ENCODE data around the gene ORM1.

Gene ORM1

GRCh38 chr9:114338187-114338586 is 15.3 kb downstream of the ORM1 start:
- H3K36me3 ChIP-seq (ENCODE audit: insufficient read depth, low read length), result no peaks in the 10 kb centered on the region

GRCh38 chr9:114339130-114339908 is 16.4 kb downstream of the ORM1 start:
- no peaks in the 10 kb centered on the region for H3K79me2 ChIP-seq (ENCODE audit: control insufficient read depth, insufficient read depth, low read length, unreplicated experiment)
- no peak overlapping the region for H2AFZ ChIP-seq (ENCODE audit: low read length, unreplicated experiment)

More at GRCh38 chr9:114338187-114338586, 15.3 kb downstream of the ORM1 start:
- Histone ChIP-seq H3K4me3 (ENCODE audit: low read depth, low read length) (no peak overlapping the region), H3K79me2 (ENCODE audit: control insufficient read depth, insufficient read depth, low read length, unreplicated experiment) (no peaks in the 10 kb centered on the region), H3K27ac (ENCODE audit: low read depth, low read length) (no peak overlapping the region), H3K27me3 (ENCODE audit: insufficient read depth, low read length) (no peaks in the 10 kb centered on the region), H2AFZ (ENCODE audit: low read length, unreplicated experiment) (no peak overlapping the region), H3K4me1 (ENCODE audit: control insufficient read depth, insufficient read depth, low read length, unreplicated experiment) (no peaks in the 10 kb centered on the region)

GRCh38 chr9:114341152-114341830 is 18.4 kb downstream of the ORM1 start:
- Histone ChIP-seq H3K4me1 (ENCODE audit: control insufficient read depth, insufficient read depth, low read length, unreplicated experiment) (no peaks in the 10 kb centered on the region), H3K79me2 (ENCODE audit: control insufficient read depth, insufficient read depth, low read length, unreplicated experiment) (no peaks in the 10 kb centered on the region), H3K4me3 (ENCODE audit: low read depth, low read length) (no peak overlapping the region), H3K36me3 (ENCODE audit: insufficient read depth, low read length) (peaks cover under 1% of the 10 kb centered on the region; the same call in 1 of the 2 replicates), H2AFZ (ENCODE audit: low read length, unreplicated experiment) (no peak overlapping the region), H3K27me3 (ENCODE audit: insufficient read depth, low read length) (no peaks in the 10 kb centered on the region), H3K27ac (ENCODE audit: low read depth, low read length) (no peak overlapping the region)

More at GRCh38 chr9:114339130-114339908, 16.4 kb downstream of the ORM1 start:
- Histone ChIP-seq H3K27me3 (ENCODE audit: insufficient read depth, low read length) (no peaks in the 10 kb centered on the region), H3K4me3 (ENCODE audit: low read depth, low read length) (no peak overlapping the region), H3K27ac (ENCODE audit: low read depth, low read length) (no peak overlapping the region), H3K4me1 (ENCODE audit: control insufficient read depth, insufficient read depth, low read length, unreplicated experiment) (no peaks in the 10 kb centered on the region), H3K36me3 (ENCODE audit: insufficient read depth, low read length) (no peaks in the 10 kb centered on the region)

- peaks cover 7% of the 10 kb centered on the region; the same call in 1 of the 2 replicates for H3K36me3 ChIP-seq (ENCODE audit: insufficient read depth, low read length)
- H2AFZ ChIP-seq (ENCODE audit: low read length, unreplicated experiment), result no peak overlapping the region
- H3K27me3 ChIP-seq (ENCODE audit: insufficient read depth, low read length), result no peaks in the 10 kb centered on the region
- H3K4me3 ChIP-seq (ENCODE audit: low read depth, low read length), result no peak overlapping the region
- no peaks in the 10 kb centered on the region for H3K4me1 ChIP-seq (ENCODE audit: control insufficient read depth, insufficient read depth, low read length, unreplicated experiment)
- H3K79me2 ChIP-seq (ENCODE audit: control insufficient read depth, insufficient read depth, low read length, unreplicated experiment), result no peaks in the 10 kb centered on the region
- H3K27ac ChIP-seq (ENCODE audit: low read depth, low read length), result no peak overlapping the region
These were observed 19.1 kb downstream of the ORM1 start for GRCh38 chr9:114341991-114342390.

GRCh38 chr9:114342755-114343440 is 20.0 kb downstream of the ORM1 start:
- no peaks in the 10 kb centered on the region for H3K79me2 ChIP-seq (ENCODE audit: control insufficient read depth, insufficient read depth, low read length, unreplicated experiment)
- H3K4me3 ChIP-seq (ENCODE audit: low read depth, low read length), result no peak overlapping the region
- no peak overlapping the region for H2AFZ ChIP-seq (ENCODE audit: low read length, unreplicated experiment)
- peaks cover 7% of the 10 kb centered on the region; the same call in 1 of the 2 replicates for H3K36me3 ChIP-seq (ENCODE audit: insufficient read depth, low read length)
- no peak overlapping the region for H3K27ac ChIP-seq (ENCODE audit: low read depth, low read length)
- H3K27me3 ChIP-seq (ENCODE audit: insufficient read depth, low read length), result no peaks in the 10 kb centered on the region
- H3K4me1 ChIP-seq (ENCODE audit: control insufficient read depth, insufficient read depth, low read length, unreplicated experiment), result peaks cover under 1% of the 10 kb centered on the region

GRCh38 chr9:114343471-114344187 is 20.7 kb downstream of the ORM1 start:
- Histone ChIP-seq H2AFZ (ENCODE audit: low read length, unreplicated experiment) (no peak overlapping the region), H3K4me1 (ENCODE audit: control insufficient read depth, insufficient read depth, low read length, unreplicated experiment) (peaks cover 8% of the 10 kb centered on the region), H3K79me2 (ENCODE audit: control insufficient read depth, insufficient read depth, low read length, unreplicated experiment) (no peaks in the 10 kb centered on the region), H3K36me3 (ENCODE audit: insufficient read depth, low read length) (peaks cover 7% of the 10 kb centered on the region; the same call in 1 of the 2 replicates), H3K27me3 (ENCODE audit: insufficient read depth, low read length) (no peaks in the 10 kb centered on the region), H3K4me3 (ENCODE audit: low read depth, low read length) (no peak overlapping the region), H3K27ac (ENCODE audit: low read depth, low read length) (no peak overlapping the region)

- H3K36me3 ChIP-seq (ENCODE audit: insufficient read depth, low read length), result peaks cover 7% of the 10 kb centered on the region; the same call in 1 of the 2 replicates
- H3K4me1 ChIP-seq (ENCODE audit: control insufficient read depth, insufficient read depth, low read length, unreplicated experiment), result peaks cover 10% of the 10 kb centered on the region
- H3K4me3 ChIP-seq (ENCODE audit: low read depth, low read length), result no peak overlapping the region
- H2AFZ ChIP-seq (ENCODE audit: low read length, unreplicated experiment), result no peak overlapping the region
- H3K27ac ChIP-seq (ENCODE audit: low read depth, low read length), result no peak overlapping the region
- no peaks in the 10 kb centered on the region for H3K27me3 ChIP-seq (ENCODE audit: insufficient read depth, low read length)
- H3K79me2 ChIP-seq (ENCODE audit: control insufficient read depth, insufficient read depth, low read length, unreplicated experiment), result no peaks in the 10 kb centered on the region
These were observed 21.3 kb downstream of the ORM1 start for GRCh38 chr9:114344188-114344566.

- Histone ChIP-seq H3K36me3 (ENCODE audit: insufficient read depth, low read length) (peaks cover 7% of the 10 kb centered on the region; the same call in 1 of the 2 replicates), H3K27ac (ENCODE audit: low read depth, low read length) (no peak overlapping the region)
These were observed 21.8 kb downstream of the ORM1 start for GRCh38 chr9:114344692-114345091.

GRCh38 chr9:114345493-114346065 is 22.7 kb downstream of the ORM1 start:
- H2AFZ ChIP-seq (ENCODE audit: low read length, unreplicated experiment), result no peak overlapping the region
- H3K4me1 ChIP-seq (ENCODE audit: control insufficient read depth, insufficient read depth, low read length, unreplicated experiment), result peaks cover 16% of the 10 kb centered on the region
- no peak overlapping the region for H3K27ac ChIP-seq (ENCODE audit: low read depth, low read length)
- no peaks in the 10 kb centered on the region for H3K79me2 ChIP-seq (ENCODE audit: control insufficient read depth, insufficient read depth, low read length, unreplicated experiment)
- H3K4me3 ChIP-seq (ENCODE audit: low read depth, low read length), result no peak overlapping the region
- H3K27me3 ChIP-seq (ENCODE audit: insufficient read depth, low read length), result no peaks in the 10 kb centered on the region
- peaks cover 7% of the 10 kb centered on the region; the same call in 1 of the 2 replicates for H3K36me3 ChIP-seq (ENCODE audit: insufficient read depth, low read length)

More at GRCh38 chr9:114344692-114345091, 21.8 kb downstream of the ORM1 start:
- Histone ChIP-seq H3K4me1 (ENCODE audit: control insufficient read depth, insufficient read depth, low read length, unreplicated experiment) (peaks cover 15% of the 10 kb centered on the region), H2AFZ (ENCODE audit: low read length, unreplicated experiment) (no peak overlapping the region), H3K27me3 (ENCODE audit: insufficient read depth, low read length) (no peaks in the 10 kb centered on the region), H3K4me3 (ENCODE audit: low read depth, low read length) (no peak overlapping the region), H3K79me2 (ENCODE audit: control insufficient read depth, insufficient read depth, low read length, unreplicated experiment) (no peaks in the 10 kb centered on the region)

GRCh38 chr9:114346146-114346545 is 23.2 kb downstream of the ORM1 start:
- H3K27me3 ChIP-seq (ENCODE audit: insufficient read depth, low read length), result no peaks in the 10 kb centered on the region
- no peak overlapping the region for H3K4me3 ChIP-seq (ENCODE audit: low read depth, low read length)
- no peaks in the 10 kb centered on the region for H3K79me2 ChIP-seq (ENCODE audit: control insufficient read depth, insufficient read depth, low read length, unreplicated experiment)
- peaks cover 16% of the 10 kb centered on the region for H3K4me1 ChIP-seq (ENCODE audit: control insufficient read depth, insufficient read depth, low read length, unreplicated experiment)
- no peak overlapping the region for H3K27ac ChIP-seq (ENCODE audit: low read depth, low read length)
- H3K36me3 ChIP-seq (ENCODE audit: insufficient read depth, low read length), result peaks cover 7% of the 10 kb centered on the region; the same call in 1 of the 2 replicates
- H2AFZ ChIP-seq (ENCODE audit: low read length, unreplicated experiment), result no peak overlapping the region

Data from ACC112 (cell line).